Thoracic aorta (tissue), 2 donors: ENCODE data around the gene ATP10A. TPM values are rescaled to one million over a fixed set of nuclear protein-coding genes. Genes with fewer than 3 reads are reported as not detected.
"Not testable (repeated sequence)": the region's sequence is repeated elsewhere in the genome, so short reads cannot be mapped to it uniquely, and the experiment has no call there.

Source experiments
- ATAC-seq: fragments of 150-250 bp; one replicate; pipeline ENCODE4 v1.8.0; 2017; ENCODE audit warnings: low read depth; ENCODE audit not compliant: insufficient number of reproducible peaks, low FRiP score
- DNase-seq: peaks from one replicate; pipeline ENCODE4 v3.0.0-alpha.2; 2020; ENCODE audit warnings: low spot score
- H3K27ac ChIP-seq, 2 donors: fragments of 200-600 bp; sonication (generic); 1 replicate in 1 of 2; 2 replicates in 1 of 2; pipeline ENCODE4 v1.5.1; 2016; ENCODE audit warnings: mild to moderate bottlenecking in 2 of 2, moderate library complexity in 2 of 2
- H3K27me3 ChIP-seq: fragments of 200-600 bp; sonication (generic); replicated peaks from 2 replicates; pipeline ENCODE4 v1.6.0; 2016; ENCODE audit warnings: mild to moderate bottlenecking; ENCODE audit not compliant: insufficient read depth
- H3K36me3 ChIP-seq: fragments of 200-600 bp; sonication (generic); one replicate; pipeline ENCODE4 v1.5.1; 2016
- H3K4me1 ChIP-seq, 2 donors: fragments of 200-600 bp; sonication (generic); 1 replicate in 1 of 2; 2 replicates in 1 of 2; pipeline versions ENCODE4 v1.5.1 to v1.6.0; 2016; ENCODE audit warnings: low read depth in 2 of 2, mild to moderate bottlenecking in 1 of 2; ENCODE audit not compliant: control insufficient read depth in 1 of 2
- H3K4me3 ChIP-seq: fragments of 200-600 bp; sonication (generic); 2 replicates; pipeline ENCODE4 v1.5.1; 2016; ENCODE audit warnings: mild to moderate bottlenecking
- H3K9me3 ChIP-seq: fragments of 200-600 bp; sonication (generic); 2 replicates; pipeline ENCODE4 v1.5.1; 2016
- total RNA-seq, 2 donors: library from RNA; depleted of rRNA; stranded (reverse); fragments of >200 nt; gene quantifications; one replicate each; pipeline versions ENCODE4 v1.1.0 to v1.2.3, GENCODE V29; 2016
- TF ChIP-seq, protein P1 (sequence below): fragments of 200-600 bp; sonication (generic); IDR thresholded peaks from one replicate; pipeline ENCODE4 v1.5.1; 2019; ENCODE audit warnings: antibody characterized with exemption

Gene ATP10A
- total RNA-seq, 2 donors from 2014 or later: 59.4 to 89.8 TPM

DNA sequence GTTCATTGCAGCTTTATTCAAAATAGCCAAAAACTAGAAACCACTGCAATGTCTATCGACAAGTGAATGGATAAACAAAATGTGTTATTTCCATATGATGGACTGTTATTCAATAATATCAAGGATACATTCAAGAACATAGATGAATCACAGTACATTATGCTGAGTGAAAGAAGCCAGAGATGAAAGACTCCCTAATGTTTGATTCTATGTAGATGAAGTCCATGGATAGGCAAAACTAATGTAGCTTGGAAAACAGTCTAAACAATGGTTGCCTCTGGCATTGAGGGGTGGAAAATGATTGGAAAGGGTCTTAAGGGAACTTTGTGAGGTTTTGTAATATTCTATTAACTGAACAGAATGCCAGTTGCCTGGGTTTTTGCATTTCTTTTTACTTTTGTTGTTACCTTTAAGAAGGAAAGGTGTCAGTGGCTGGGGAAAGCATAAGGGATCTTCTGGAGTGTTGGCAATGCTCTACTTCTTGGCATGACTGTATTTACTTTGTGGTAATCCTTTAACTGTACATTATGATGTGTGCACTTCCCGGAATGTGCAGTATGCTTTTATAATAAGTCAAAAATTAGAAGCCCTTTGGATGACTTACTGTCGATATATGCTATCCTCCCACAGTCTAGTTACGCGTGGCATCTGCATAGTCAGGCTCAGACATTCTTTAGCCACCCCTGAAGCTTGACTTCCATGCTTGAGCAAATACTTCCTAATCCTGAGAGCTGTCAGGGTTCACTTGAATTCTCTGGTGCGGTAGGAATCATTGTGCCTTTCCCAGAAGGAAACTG, 20.5 kb upstream of the ATP10A start:
- no peak for DNase-seq
- no peaks in the 10 kb centered on the region for H3K9me3 ChIP-seq
- TF ChIP-seq, protein P1, sequence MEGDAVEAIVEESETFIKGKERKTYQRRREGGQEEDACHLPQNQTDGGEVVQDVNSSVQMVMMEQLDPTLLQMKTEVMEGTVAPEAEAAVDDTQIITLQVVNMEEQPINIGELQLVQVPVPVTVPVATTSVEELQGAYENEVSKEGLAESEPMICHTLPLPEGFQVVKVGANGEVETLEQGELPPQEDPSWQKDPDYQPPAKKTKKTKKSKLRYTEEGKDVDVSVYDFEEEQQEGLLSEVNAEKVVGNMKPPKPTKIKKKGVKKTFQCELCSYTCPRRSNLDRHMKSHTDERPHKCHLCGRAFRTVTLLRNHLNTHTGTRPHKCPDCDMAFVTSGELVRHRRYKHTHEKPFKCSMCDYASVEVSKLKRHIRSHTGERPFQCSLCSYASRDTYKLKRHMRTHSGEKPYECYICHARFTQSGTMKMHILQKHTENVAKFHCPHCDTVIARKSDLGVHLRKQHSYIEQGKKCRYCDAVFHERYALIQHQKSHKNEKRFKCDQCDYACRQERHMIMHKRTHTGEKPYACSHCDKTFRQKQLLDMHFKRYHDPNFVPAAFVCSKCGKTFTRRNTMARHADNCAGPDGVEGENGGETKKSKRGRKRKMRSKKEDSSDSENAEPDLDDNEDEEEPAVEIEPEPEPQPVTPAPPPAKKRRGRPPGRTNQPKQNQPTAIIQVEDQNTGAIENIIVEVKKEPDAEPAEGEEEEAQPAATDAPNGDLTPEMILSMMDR: no peak
- no peak overlapping the region for H3K4me3 ChIP-seq
- H3K27me3 ChIP-seq: no peaks in the 10 kb centered on the region
- no peak for ATAC-seq
- no peaks in the 10 kb centered on the region for H3K36me3 ChIP-seq
- H3K27ac ChIP-seq: no peak overlapping the region
- peaks cover 10 to 12% of the 10 kb centered on the region in 2 donors for H3K4me1 ChIP-seq

DNA sequence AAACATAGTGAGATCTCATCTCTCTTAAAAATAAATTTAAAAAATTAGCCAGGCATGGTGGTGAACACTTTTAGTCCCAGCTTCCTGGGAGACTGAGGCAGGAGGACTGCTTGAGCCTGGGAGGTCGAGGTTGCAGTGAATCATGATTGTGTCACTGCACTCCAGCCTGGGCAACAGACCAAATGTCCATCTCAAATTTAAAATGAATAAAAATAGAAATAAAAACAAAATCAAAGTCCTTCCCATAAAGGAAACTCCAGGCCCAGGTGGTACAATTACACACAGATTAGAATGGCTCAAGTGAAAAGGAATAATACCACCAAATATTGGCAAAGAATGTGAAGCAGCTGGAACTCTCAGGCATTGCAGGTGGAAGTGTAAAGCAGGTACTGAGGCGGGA, 19.3 kb upstream of the ATP10A start:
- no peak overlapping the region for H3K4me3 ChIP-seq
- H3K27me3 ChIP-seq: no peaks in the 10 kb centered on the region
- no peaks in the 10 kb centered on the region for H3K36me3 ChIP-seq
- no peak overlapping the region for H3K27ac ChIP-seq
- no peaks in the 10 kb centered on the region for H3K9me3 ChIP-seq
- TF ChIP-seq, protein P1: no peak
- peaks cover 10 to 12% of the 10 kb centered on the region in 2 donors for H3K4me1 ChIP-seq
- ATAC-seq: no peak
- DNase-seq: no peak

DNA sequence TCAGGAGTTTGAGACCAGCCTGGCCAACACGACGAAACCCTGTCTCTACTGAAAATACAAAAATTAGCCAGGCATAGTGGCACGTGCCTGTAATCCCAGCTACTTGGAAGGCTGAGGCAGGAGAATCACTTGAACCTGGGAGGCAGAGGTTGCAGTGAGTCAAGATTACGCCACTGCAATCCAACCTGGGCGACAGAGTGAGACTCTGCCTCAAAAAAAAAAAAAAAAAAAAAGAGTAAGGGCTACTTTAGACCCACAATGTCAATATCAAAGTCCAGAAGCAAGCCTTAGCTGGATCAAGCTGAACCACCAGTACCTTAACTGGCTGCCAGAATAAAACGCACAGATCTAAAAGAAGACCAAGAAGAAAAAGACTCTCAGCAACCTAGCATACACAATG, 17.8 kb upstream of the ATP10A start:
- H3K27me3 ChIP-seq, H3K36me3 ChIP-seq, H3K27ac ChIP-seq, ATAC-seq, H3K9me3 ChIP-seq, DNase-seq, H3K4me1 ChIP-seq, H3K4me3 ChIP-seq: not testable (repeated sequence)

DNA sequence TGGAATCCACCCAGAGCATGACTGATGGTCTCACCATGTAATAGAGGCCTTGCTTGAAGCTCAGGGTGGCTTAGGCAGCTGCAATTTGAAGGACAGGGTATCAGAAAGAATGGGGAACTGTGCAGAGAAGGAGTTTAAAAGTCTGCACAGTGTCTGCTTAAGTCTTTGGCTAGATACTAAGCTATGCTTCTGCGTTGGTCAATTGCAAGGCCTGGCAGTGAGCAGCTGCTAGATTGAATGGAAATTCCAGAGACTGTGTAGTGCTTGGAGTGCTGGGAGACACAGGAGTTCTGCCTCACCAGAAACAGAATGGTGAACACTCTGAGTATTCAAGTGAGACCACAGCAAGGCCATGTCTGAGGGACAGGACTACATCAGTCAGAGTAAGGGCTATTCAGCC, 17.3 kb upstream of the ATP10A start:
- no peak for ATAC-seq
- TF ChIP-seq, protein P1: no peak
- H3K4me3 ChIP-seq: no peak overlapping the region

DNA sequence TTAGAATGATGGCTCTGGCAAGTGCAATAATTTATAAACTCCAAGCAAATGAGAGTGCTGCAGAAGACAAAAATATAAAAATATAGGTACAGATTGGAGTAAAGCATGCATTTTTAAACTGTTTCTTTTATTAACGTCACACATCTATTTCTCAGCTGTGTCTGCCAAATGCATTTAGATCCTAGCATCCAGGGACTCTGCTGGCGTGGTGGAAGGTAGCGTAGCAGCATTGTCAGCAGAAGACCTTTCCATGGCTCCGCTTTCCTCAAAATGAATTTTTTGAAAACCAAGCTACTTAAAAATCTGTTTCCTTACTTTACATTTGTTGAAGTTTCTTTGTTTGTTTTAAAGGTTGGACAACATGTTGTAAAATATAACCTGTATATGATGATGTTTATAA, 16.3 kb upstream of the ATP10A start:
- TF ChIP-seq, protein P1: no peak
- no peaks in the 10 kb centered on the region for H3K4me1 ChIP-seq
- no peaks in the 10 kb centered on the region for H3K27me3 ChIP-seq
- H3K4me3 ChIP-seq: no peak overlapping the region
- H3K36me3 ChIP-seq: no peaks in the 10 kb centered on the region
- H3K27ac ChIP-seq: no peak overlapping the region
- ATAC-seq: no peak
- H3K9me3 ChIP-seq: no peaks in the 10 kb centered on the region
- DNase-seq: no peak

More for the DNA sequence above, 17.3 kb upstream of the ATP10A start:
- no peaks in the 10 kb centered on the region for H3K27me3 ChIP-seq
- no peak overlapping the region for H3K27ac ChIP-seq
- H3K4me1 ChIP-seq: no peaks in the 10 kb centered on the region
- no peak for DNase-seq
- H3K36me3 ChIP-seq: no peaks in the 10 kb centered on the region
- H3K9me3 ChIP-seq: no peaks in the 10 kb centered on the region

DNA sequence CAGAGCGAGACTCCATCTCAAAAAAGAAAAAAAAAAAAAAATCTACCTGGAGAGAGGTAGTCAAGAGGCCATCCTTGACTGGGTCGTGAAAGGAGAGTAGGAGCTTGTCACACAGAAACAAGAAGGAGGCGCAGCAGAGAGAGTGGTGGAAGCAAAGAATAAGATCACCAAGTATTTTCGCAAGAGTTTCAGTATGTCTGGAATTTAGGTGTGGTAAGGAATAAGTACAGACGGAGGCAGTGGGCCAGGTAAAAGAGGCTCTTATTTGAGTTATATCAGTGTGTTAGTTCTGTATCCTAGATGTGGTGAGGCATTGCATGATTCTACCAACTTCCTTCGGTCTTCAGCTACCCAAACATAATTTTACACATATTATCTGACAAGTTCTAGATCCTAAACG, 14.6 kb upstream of the ATP10A start:
- Histone ChIP-seq H3K4me3 (no peak overlapping the region), H3K27ac (no peak overlapping the region), H3K9me3 (no peaks in the 10 kb centered on the region), H3K4me1 (no peaks in the 10 kb centered on the region), H3K36me3 (no peaks in the 10 kb centered on the region), H3K27me3 (no peaks in the 10 kb centered on the region)
- no peak for DNase-seq
- no peak for ATAC-seq
- TF ChIP-seq, protein P1: no peak
